KMS-11 (cell line): ENCODE results near the gene DDI2.

Source experiments
- H2AFZ ChIP-seq: fragments of 200-600 bp; sonication (generic); 2 replicates; pipeline ENCODE4 v1.6.1; 2016; ENCODE audit warnings: antibody characterized with exemption, mixed run types, low read depth
- H3K27ac ChIP-seq: fragments of 200-600 bp; sonication (generic); 2 replicates; pipeline ENCODE4 v1.6.1; 2016; ENCODE audit warnings: mild to moderate bottlenecking, mixed run types
- H3K27me3 ChIP-seq: fragments of 200-600 bp; sonication (generic); 2 replicates; pipeline ENCODE4 v1.6.1; 2017; ENCODE audit warnings: mild to moderate bottlenecking, low read depth, mixed run types, moderate library complexity; ENCODE audit not compliant: insufficient read depth
- H3K36me3 ChIP-seq: fragments of 200-600 bp; sonication (generic); 2 replicates; pipeline ENCODE4 v1.6.1; 2017; ENCODE audit warnings: mild to moderate bottlenecking, mixed run types; ENCODE audit not compliant: insufficient read depth
- H3K4me1 ChIP-seq: fragments of 200-600 bp; sonication (generic); 2 replicates; pipeline ENCODE4 v1.6.1; 2016; ENCODE audit warnings: mild to moderate bottlenecking, low read depth, mixed run types; ENCODE audit not compliant: poor library complexity, severe bottlenecking
- H3K4me2 ChIP-seq: fragments of 200-600 bp; sonication (generic); 2 replicates; pipeline ENCODE4 v1.7.0; 2016; ENCODE audit warnings: mild to moderate bottlenecking, mixed run types
- H3K4me3 ChIP-seq: fragments of 200-600 bp; sonication (generic); IDR thresholded peaks from 2 replicates; pipeline ENCODE4 v1.6.1; 2017; ENCODE audit warnings: low read depth, low read length, mixed read lengths; ENCODE audit not compliant: insufficient read depth
- H3K79me2 ChIP-seq: fragments of 200-600 bp; sonication (generic); 2 replicates; pipeline ENCODE4 v1.6.1; 2016; ENCODE audit warnings: low read depth, mixed run types; ENCODE audit not compliant: insufficient read depth
- H3K9ac ChIP-seq: fragments of 200-600 bp; sonication (generic); 2 replicates; pipeline ENCODE4 v1.6.1; 2016; ENCODE audit warnings: mild to moderate bottlenecking, mixed run types
- H4K20me1 ChIP-seq: fragments of 200-600 bp; sonication (generic); 2 replicates; pipeline ENCODE4 v1.6.1; 2016; ENCODE audit warnings: mild to moderate bottlenecking, mixed run types; ENCODE audit not compliant: insufficient read depth
- TF ChIP-seq, protein P1 (sequence below): fragments of 200-600 bp; sonication (generic); conservative IDR thresholded peaks from 2 replicates; pipeline ENCODE4 v1.6.1; 2017; ENCODE audit warnings: low read depth, mild to moderate bottlenecking, antibody characterized with exemption, low read length, moderate library complexity, mixed read lengths

Gene DDI2

DNA sequence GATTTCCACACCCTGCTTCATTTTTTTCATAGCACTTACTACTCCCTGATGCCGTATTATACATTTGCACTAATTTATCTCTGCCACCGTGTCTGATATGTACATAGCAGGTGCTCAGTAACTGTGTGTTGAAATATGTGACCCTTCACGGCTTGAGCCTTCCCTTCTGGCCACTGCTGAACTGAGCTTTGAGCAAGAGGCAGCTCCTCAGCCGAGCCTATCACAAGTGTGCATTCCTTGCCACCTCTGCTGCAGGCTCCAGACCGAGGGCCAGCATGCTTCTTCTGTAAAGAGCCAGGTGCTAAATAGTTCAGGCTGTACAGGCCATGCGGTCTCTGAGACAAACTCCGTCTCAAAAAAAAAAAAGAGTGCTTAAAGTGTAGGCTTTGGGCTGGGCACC lies 89.5 kb downstream of the DDI2 start:
- TF ChIP-seq, protein P1, sequence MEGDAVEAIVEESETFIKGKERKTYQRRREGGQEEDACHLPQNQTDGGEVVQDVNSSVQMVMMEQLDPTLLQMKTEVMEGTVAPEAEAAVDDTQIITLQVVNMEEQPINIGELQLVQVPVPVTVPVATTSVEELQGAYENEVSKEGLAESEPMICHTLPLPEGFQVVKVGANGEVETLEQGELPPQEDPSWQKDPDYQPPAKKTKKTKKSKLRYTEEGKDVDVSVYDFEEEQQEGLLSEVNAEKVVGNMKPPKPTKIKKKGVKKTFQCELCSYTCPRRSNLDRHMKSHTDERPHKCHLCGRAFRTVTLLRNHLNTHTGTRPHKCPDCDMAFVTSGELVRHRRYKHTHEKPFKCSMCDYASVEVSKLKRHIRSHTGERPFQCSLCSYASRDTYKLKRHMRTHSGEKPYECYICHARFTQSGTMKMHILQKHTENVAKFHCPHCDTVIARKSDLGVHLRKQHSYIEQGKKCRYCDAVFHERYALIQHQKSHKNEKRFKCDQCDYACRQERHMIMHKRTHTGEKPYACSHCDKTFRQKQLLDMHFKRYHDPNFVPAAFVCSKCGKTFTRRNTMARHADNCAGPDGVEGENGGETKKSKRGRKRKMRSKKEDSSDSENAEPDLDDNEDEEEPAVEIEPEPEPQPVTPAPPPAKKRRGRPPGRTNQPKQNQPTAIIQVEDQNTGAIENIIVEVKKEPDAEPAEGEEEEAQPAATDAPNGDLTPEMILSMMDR = no peak
- H3K4me1 ChIP-seq = peaks cover 3% of the 10 kb centered on the region
- H2AFZ ChIP-seq = no peak overlapping the region
- peaks cover 15% of the 10 kb centered on the region; the same call in 1 of the 2 replicates for H3K79me2 ChIP-seq
- no peak overlapping the region for H3K27ac ChIP-seq
- H4K20me1 ChIP-seq = no peaks in the 10 kb centered on the region
- no peak overlapping the region for H3K9ac ChIP-seq
- no peaks in the 10 kb centered on the region for H3K27me3 ChIP-seq
- no peaks in the 10 kb centered on the region for H3K36me3 ChIP-seq
- H3K4me2 ChIP-seq = no peak overlapping the region
- H3K4me3 ChIP-seq = no peak overlapping the region

GRCh38 chr1:15707239-15707925 lies 90.1 kb downstream of the DDI2 start:
- H3K79me2 ChIP-seq = peaks cover 11% of the 10 kb centered on the region; the same call in 1 of the 2 replicates

DNA sequence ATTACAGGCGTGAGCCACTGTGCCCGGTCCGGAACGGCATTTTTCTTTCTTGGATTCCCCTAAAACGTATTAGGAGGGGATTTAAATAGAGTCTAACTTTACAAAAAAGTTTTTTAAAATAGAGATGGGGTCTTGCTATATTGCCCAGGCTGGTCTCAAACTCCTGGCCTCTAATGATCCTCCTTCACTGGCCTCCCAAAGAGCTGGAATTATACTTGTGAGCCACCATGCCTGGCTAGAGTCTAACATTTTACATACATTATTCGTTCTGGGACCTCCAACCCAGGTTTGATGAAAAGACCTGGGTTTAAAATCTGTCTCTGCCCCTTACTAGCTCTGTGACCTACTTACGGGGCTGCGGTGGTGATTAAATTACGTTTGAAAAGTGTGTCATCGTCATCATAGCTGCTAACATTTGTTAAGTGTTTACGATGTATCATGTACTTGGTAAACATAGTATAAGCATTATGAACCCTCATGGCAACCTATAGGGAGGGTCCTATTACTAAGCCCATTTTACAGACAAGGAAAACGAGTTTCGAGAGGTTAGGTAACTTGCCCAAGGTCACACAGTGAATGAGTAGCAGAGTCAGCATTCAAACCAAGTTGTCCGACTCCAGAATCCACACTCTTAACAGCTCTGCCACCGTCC lies 91.4 kb downstream of the DDI2 start:
- Histone ChIP-seq H3K36me3 (no peaks in the 10 kb centered on the region), H3K4me3 (no peak overlapping the region), H3K79me2 (peaks cover 10% of the 10 kb centered on the region; the same call in 1 of the 2 replicates), H3K9ac (no peak overlapping the region), H3K27me3 (no peaks in the 10 kb centered on the region), H3K4me2 (no peak overlapping the region), H3K27ac (no peak overlapping the region), H4K20me1 (no peaks in the 10 kb centered on the region), H3K4me1 (peaks cover 3% of the 10 kb centered on the region), H2AFZ (no peak overlapping the region)
- TF ChIP-seq, protein P1 = no peak

More at GRCh38 chr1:15707239-15707925, 90.1 kb downstream of the DDI2 start:
- Histone ChIP-seq H2AFZ (no peak overlapping the region), H3K9ac (no peak overlapping the region), H3K36me3 (no peaks in the 10 kb centered on the region), H4K20me1 (no peaks in the 10 kb centered on the region), H3K4me2 (no peak overlapping the region), H3K4me1 (peaks cover 3% of the 10 kb centered on the region), H3K27ac (no peak overlapping the region), H3K4me3 (no peak overlapping the region), H3K27me3 (no peaks in the 10 kb centered on the region)
- TF ChIP-seq, protein P1 = no peak

DNA sequence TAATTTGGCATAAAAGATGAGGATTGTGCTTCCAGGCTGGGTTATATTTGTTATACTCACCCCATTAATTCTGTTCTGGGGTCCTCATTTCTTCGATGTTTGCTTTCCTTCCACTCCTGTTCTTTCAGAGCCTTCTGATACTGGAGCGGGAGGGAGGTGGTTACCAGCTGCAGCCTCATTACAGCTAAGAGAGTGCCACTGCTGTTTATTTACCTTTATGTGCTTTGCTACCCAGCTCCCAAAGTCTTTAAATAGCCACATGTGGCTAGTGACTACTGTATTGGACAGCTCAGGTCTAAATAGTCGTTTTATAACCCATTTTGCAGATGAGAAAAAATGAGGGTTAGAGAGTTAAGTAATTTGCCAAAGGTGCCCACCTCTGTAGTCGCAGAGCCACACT lies 92.0 kb downstream of the DDI2 start:
- H3K9ac ChIP-seq = no peak overlapping the region
- H3K27me3 ChIP-seq = no peaks in the 10 kb centered on the region
- H3K4me2 ChIP-seq = no peak overlapping the region
- peaks cover 10% of the 10 kb centered on the region; the same call in 1 of the 2 replicates for H3K79me2 ChIP-seq
- TF ChIP-seq, protein P1 = no peak
- no peak overlapping the region for H2AFZ ChIP-seq
- no peaks in the 10 kb centered on the region for H3K36me3 ChIP-seq
- H3K4me3 ChIP-seq = no peak overlapping the region
- peaks cover 3% of the 10 kb centered on the region for H3K4me1 ChIP-seq
- no peak overlapping the region for H3K27ac ChIP-seq
- no peaks in the 10 kb centered on the region for H4K20me1 ChIP-seq
